ES-I3 (cell line): ENCODE data around the gene MTHFD2L.

Experiments used
- H3K36me3 ChIP-seq: 2 replicates; pipeline ENCODE4 v1.6.1; 2013; ENCODE audit warnings: mild to moderate bottlenecking, low read length, control low read depth, moderate library complexity; ENCODE audit not compliant: insufficient read depth
- H3K4me1 ChIP-seq: 2 replicates; pipeline ENCODE4 v1.6.1; 2013; ENCODE audit warnings: mild to moderate bottlenecking, control low read depth, low read length; ENCODE audit not compliant: insufficient read depth
- H3K9ac ChIP-seq: 2 replicates; pipeline ENCODE4 v1.6.1; 2013; ENCODE audit warnings: low read depth, mild to moderate bottlenecking, low read length, moderate library complexity
- H3K9me3 ChIP-seq: 2 replicates; pipeline ENCODE4 v1.6.1; 2013; ENCODE audit warnings: mild to moderate bottlenecking, low read length, moderate library complexity; ENCODE audit not compliant: control insufficient read depth, insufficient read depth

Gene MTHFD2L

GRCh38 chr4:74267998-74268606, 110.2 kb downstream of the MTHFD2L start:
- no peak overlapping the region for H3K9ac ChIP-seq
- no peaks in the 10 kb centered on the region for H3K9me3 ChIP-seq
- H3K4me1 ChIP-seq: no peaks in the 10 kb centered on the region

GRCh38 chr4:74268643-74269042, 110.7 kb downstream of the MTHFD2L start:
- Histone ChIP-seq H3K9me3 (no peaks in the 10 kb centered on the region), H3K9ac (no peak overlapping the region), H3K36me3 (no peaks in the 10 kb centered on the region), H3K4me1 (no peaks in the 10 kb centered on the region)

More at GRCh38 chr4:74267998-74268606, 110.2 kb downstream of the MTHFD2L start:
- no peaks in the 10 kb centered on the region for H3K36me3 ChIP-seq

- Histone ChIP-seq H3K36me3 (no peaks in the 10 kb centered on the region), H3K9me3 (no peaks in the 10 kb centered on the region), H3K4me1 (no peaks in the 10 kb centered on the region), H3K9ac (no peak overlapping the region)
Observed at GRCh38 chr4:74278490-74278889, 120.6 kb downstream of the MTHFD2L start.

- Histone ChIP-seq H3K9ac (no peak overlapping the region), H3K36me3 (no peaks in the 10 kb centered on the region), H3K4me1 (no peaks in the 10 kb centered on the region), H3K9me3 (no peaks in the 10 kb centered on the region)
Observed at GRCh38 chr4:74279716-74280115, 121.8 kb downstream of the MTHFD2L start.

GRCh38 chr4:74282926-74283325, 125.0 kb downstream of the MTHFD2L start:
- H3K36me3 ChIP-seq: no peaks in the 10 kb centered on the region
- no peak overlapping the region for H3K9ac ChIP-seq
- H3K9me3 ChIP-seq: no peaks in the 10 kb centered on the region
- H3K4me1 ChIP-seq: no peaks in the 10 kb centered on the region

- Histone ChIP-seq H3K4me1 (no peaks in the 10 kb centered on the region), H3K9ac (no peak overlapping the region), H3K9me3 (no peaks in the 10 kb centered on the region), H3K36me3 (no peaks in the 10 kb centered on the region)
Observed at GRCh38 chr4:74283614-74284013, 125.7 kb downstream of the MTHFD2L start.

- Histone ChIP-seq H3K9ac (no peak overlapping the region), H3K9me3 (no peaks in the 10 kb centered on the region), H3K36me3 (no peaks in the 10 kb centered on the region), H3K4me1 (no peaks in the 10 kb centered on the region)
Observed at GRCh38 chr4:74284053-74284452, 126.1 kb downstream of the MTHFD2L start.

- H3K9me3 ChIP-seq: no peaks in the 10 kb centered on the region
- H3K9ac ChIP-seq: no peak overlapping the region
- H3K4me1 ChIP-seq: no peaks in the 10 kb centered on the region
- H3K36me3 ChIP-seq: no peaks in the 10 kb centered on the region
Observed at GRCh38 chr4:74287164-74287563, 129.2 kb downstream of the MTHFD2L start.

- H3K9ac ChIP-seq: no peak overlapping the region
- H3K9me3 ChIP-seq: no peaks in the 10 kb centered on the region
- no peaks in the 10 kb centered on the region for H3K4me1 ChIP-seq
- H3K36me3 ChIP-seq: no peaks in the 10 kb centered on the region
Observed at GRCh38 chr4:74287791-74288190, 129.9 kb downstream of the MTHFD2L start.

GRCh38 chr4:74291471-74291870, 133.6 kb downstream of the MTHFD2L start:
- no peaks in the 10 kb centered on the region for H3K36me3 ChIP-seq
- H3K9me3 ChIP-seq: no peaks in the 10 kb centered on the region
- H3K9ac ChIP-seq: no peak overlapping the region

GRCh38 chr4:74292111-74292870, 134.4 kb downstream of the MTHFD2L start:
- no peak overlapping the region for H3K9ac ChIP-seq
- H3K36me3 ChIP-seq: no peaks in the 10 kb centered on the region
- no peaks in the 10 kb centered on the region for H3K9me3 ChIP-seq
- no peaks in the 10 kb centered on the region for H3K4me1 ChIP-seq

More at GRCh38 chr4:74291471-74291870, 133.6 kb downstream of the MTHFD2L start:
- no peaks in the 10 kb centered on the region for H3K4me1 ChIP-seq

GRCh38 chr4:74293558-74293957, 135.6 kb downstream of the MTHFD2L start:
- Histone ChIP-seq H3K4me1 (no peaks in the 10 kb centered on the region), H3K9me3 (no peaks in the 10 kb centered on the region), H3K36me3 (no peaks in the 10 kb centered on the region), H3K9ac (no peak overlapping the region)

- Histone ChIP-seq H3K9me3 (no peaks in the 10 kb centered on the region), H3K4me1 (no peaks in the 10 kb centered on the region), H3K9ac (no peak overlapping the region), H3K36me3 (no peaks in the 10 kb centered on the region)
Observed at GRCh38 chr4:74294681-74295080, 136.8 kb downstream of the MTHFD2L start.

GRCh38 chr4:74297539-74297938, 139.6 kb downstream of the MTHFD2L start:
- Histone ChIP-seq H3K9me3 (no peaks in the 10 kb centered on the region), H3K9ac (no peak overlapping the region)

GRCh38 chr4:74304095-74304625, 146.2 kb downstream of the MTHFD2L start:
- Histone ChIP-seq H3K4me1 (no peaks in the 10 kb centered on the region), H3K9me3 (no peaks in the 10 kb centered on the region), H3K36me3 (no peaks in the 10 kb centered on the region), H3K9ac (no peak overlapping the region)

More at GRCh38 chr4:74297539-74297938, 139.6 kb downstream of the MTHFD2L start:
- Histone ChIP-seq H3K4me1 (no peaks in the 10 kb centered on the region), H3K36me3 (no peaks in the 10 kb centered on the region)
